NCI-H146 treated with DMSO at 0.1 percent for 48 hours (cell line): ENCODE results near the gene PAIP2.
"Not testable (repeated sequence)": the region's sequence is repeated elsewhere in the genome, so short reads cannot be mapped to it uniquely, and the experiment has no call there.

Experiments
- DNase-seq: peaks from one replicate; lab custom pipeline; 2025; ENCODE audit not compliant: unreplicated experiment; lab: John Stamatoyannopoulos, UW

Gene PAIP2

GRCh38 chr5:139409116-139409515, 67.5 kb downstream of the PAIP2 start:
- DNase-seq = not testable (repeated sequence)

DNA sequence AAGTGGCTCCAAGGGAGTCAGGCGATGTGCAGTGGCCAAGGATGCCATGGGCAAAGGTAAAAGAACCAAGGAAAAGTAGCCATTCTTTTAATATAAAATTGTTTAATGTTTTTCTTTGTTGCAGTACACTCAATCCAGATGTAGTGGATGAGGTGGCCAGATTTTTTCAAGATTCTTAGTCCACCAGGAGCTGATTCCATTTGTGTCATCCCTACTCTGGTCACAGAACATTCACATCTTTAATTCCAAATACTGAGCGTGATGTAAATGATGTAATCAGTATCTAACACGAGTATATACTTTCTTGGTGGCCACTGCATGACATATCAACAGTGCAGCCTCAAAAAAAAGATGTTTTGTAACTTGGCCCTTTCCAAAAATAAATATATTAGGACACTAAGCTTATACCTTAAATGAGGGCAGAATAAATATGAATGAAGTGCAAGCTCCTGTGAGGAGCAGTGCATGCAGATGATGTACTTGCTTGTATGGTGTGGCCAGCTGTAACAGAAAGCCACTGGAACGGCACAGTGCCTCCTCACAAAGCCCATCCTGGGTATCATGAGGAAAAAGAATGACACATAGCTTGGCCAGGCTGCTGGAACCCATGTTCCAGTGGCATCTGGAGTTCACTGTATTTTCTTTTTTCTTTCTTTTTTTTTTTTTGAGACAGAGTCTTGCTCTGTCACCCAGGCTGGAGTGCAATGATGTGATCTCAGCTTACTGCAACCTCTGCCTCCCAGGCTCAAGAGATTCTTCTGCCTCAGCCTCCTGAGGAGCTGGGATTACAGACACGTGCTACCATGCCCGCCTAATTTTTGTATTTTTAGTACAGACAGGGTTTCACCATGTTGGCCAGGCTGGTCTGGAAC, 68.7 kb downstream of the PAIP2 start:
- DNase-seq = no peak

GRCh38 chr5:139410993-139411828, 69.6 kb downstream of the PAIP2 start:
- no peak for DNase-seq

GRCh38 chr5:139413153-139413552, 71.5 kb downstream of the PAIP2 start:
- no peak for DNase-seq

DNA sequence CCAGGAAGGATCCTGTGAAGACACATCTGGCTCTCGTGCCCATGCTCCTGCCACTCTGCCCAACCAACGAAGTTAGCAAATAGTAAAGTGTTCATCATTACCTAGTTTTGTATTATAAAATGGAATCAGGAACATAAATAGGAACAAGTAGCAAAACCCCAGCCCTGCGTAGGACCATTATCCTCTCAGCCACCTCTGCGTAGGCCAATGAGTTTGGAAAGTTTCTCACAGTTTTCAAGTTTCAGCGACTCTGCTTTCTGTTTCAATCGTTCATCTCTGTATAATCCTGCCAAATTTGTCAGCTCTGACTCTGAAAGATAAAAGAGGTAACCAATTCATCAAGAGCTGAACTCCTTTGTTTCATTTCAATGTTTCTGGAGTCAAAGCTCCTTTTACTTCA, 72.3 kb downstream of the PAIP2 start:
- no peak for DNase-seq

DNA sequence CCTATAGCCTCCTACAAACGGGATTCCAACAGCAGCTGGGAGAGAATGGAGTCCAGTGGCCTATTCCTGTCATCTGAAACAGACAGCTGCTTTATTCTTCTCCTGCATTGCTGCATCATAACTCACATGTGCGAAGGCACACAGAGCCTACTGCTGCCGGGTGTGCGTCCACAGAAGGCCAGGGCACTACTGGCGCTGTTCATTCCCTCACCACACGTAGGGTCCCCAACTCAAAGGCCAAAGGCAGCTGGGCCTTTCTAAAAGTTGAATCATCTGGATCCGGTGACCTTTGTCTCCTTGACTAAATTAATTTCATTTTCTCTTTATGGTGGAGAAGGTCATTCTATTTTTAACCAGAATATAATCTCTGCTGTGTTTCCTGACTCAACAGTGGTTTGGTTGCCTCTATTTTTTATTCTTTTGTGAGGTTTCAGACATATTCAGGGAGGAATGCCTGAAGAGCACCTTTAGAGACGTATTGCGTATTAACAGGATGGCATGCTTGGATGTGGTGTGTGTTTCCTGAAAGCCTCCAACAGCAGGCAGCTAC, 73.0 kb downstream of the PAIP2 start:
- no peak for DNase-seq

- no peak for DNase-seq
These were observed 73.7 kb downstream of the PAIP2 start for GRCh38 chr5:139415221-139415861.

DNA sequence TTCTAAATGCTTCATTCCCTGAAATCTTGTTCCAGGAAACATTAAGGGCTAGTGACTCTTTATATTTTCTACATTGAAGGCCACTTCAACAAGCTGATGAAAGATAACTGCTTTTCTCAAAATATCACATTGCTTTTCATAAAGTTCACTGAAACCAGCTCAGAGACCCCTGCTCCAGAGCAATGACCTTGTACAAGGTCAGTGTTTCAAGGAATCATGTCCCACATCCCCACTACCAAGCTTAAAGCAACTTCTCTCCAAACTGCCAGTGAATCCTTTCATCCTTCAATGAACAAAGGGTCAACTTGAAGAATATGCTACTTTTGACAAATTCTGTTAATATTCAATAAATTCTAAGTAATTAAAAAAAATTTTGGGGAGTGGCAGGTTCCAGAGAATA, 74.2 kb downstream of the PAIP2 start:
- DNase-seq = no peak

DNA sequence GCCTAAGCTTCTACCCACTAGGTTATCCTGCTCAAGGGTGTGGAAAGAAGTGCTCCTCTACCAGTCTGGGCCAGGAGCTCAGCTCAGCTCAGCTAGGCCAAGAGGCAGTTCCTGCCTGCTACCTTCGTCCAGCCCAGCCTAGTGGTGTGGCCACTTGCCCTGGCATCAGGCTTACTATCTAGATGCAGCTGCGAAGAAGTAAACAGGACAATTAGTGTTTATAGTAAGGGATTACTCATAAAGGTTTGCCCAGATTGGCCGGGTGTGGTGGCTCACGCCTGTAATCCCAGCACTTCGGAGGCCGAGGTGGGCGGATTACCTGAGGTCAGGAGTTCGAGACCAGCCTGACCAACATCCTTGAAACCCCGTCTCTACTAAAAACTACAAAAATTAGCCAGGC, 75.0 kb downstream of the PAIP2 start:
- DNase-seq = no peak

GRCh38 chr5:139417214-139417613, 75.6 kb downstream of the PAIP2 start:
- DNase-seq = no peak

DNA sequence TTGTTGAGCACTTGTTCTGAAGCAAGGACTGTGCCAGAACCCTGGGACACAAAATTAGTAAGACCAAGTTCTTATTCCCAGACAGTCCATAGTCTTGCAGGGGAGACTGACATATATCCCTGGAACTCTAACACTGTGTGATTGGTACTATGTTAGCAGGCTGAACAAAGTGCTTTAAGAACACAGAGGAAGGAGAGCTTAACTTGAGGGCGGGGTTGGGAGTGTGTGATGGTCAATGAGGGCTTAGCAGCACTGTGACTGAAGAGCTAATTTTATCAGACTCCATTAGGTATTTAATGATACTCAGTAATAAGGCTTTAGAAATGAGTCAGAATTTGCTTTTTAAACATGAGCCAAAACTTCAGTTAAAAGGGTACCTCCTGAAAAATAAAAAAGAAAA, 77.1 kb downstream of the PAIP2 start:
- DNase-seq = no peak
